NT2/D1 (cell line): Measurements from ENCODE around the gene FEN1.

ENCODE experiments used
- YY1 ChIP-seq: IDR thresholded peaks from 2 replicates; pipeline ENCODE4 v1.6.1; 2011; ENCODE audit not compliant: insufficient read length, insufficient read depth
- ZNF274 ChIP-seq: IDR thresholded peaks from 2 replicates; pipeline ENCODE4 v1.6.1; 2011; ENCODE audit warnings: mild to moderate bottlenecking, low read depth, low read length

DNA sequence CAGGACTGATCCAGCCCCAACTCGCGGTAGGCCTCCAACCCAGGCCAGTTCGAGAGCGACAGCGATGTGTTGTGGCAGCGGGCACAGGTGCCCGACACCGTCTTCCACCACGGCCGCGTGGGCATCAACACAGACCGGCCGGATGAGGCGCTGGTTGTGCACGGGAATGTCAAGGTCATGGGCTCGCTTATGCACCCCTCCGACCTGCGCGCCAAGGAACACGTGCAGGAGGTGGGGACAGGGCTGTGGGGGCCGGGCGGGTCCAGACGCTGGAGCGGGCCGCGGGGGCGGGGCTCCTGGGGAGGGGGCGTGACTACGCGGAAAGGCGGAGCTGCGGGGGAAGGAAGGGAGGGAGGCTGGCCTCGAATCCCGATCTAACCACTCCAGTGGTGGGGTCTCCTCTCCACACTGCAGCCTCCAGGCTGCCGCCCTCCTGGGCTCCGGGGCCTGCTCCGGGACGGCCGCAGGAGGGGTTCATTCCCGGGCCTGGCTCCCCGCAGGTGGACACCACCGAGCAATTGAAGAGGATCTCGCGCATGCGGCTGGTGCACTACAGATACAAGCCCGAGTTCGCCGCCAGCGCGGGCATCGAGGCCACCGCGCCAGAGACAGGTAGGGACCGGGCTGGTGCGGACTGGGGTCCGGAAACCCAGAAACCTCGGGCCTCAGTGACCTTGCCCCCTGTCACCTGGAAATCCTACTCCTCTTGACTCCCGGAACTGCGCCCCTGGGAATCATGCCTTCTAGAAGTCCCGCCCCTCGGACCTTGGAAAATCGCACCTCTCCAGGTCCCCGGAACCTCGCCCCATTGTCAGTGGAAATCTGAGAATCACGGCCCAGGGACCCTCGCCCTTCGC lies 15.2 kb upstream of the FEN1 start:
- TF ChIP-seq YY1, result no peak
- no peak for TF ChIP-seq ZNF274
